NCI-H2196 treated with DMSO at 0.1 percent for 48 hours (cell line): ENCODE measurements around the gene TYROBP.
A peak's percentile ranks its signal among the peaks of the same experiment; 100 is the strongest.
"Not testable (repeated sequence)": the region's sequence is repeated elsewhere in the genome, so short reads cannot be mapped to it uniquely, and the experiment has no call there.

Experiments
- DNase-seq: peaks from one replicate; lab custom pipeline; 2025; ENCODE audit not compliant: unreplicated experiment; lab: John Stamatoyannopoulos, UW

Gene TYROBP

GRCh38 chr19:35932291-35932936, 24.3 kb upstream of the TYROBP start:
- no peak for DNase-seq

- DNase-seq: no peak
Observed at GRCh38 chr19:35931874-35932202, 23.7 kb upstream of the TYROBP start.

- peak; percentile 98 for DNase-seq
Observed at GRCh38 chr19:35931161-35931873, 23.2 kb upstream of the TYROBP start.

- no peak for DNase-seq
Observed at GRCh38 chr19:35929876-35930275, 21.8 kb upstream of the TYROBP start.

- no peak for DNase-seq
Observed at GRCh38 chr19:35928507-35928906, 20.4 kb upstream of the TYROBP start.

- no peak for DNase-seq
Observed at GRCh38 chr19:35925501-35925900, 17.4 kb upstream of the TYROBP start.

GRCh38 chr19:35921012-35921411, 12.9 kb upstream of the TYROBP start:
- DNase-seq: no peak

GRCh38 chr19:35919306-35919705, 11.2 kb upstream of the TYROBP start:
- no peak for DNase-seq

GRCh38 chr19:35915443-35915842, 7.3 kb upstream of the TYROBP start:
- no peak for DNase-seq

- no peak for DNase-seq
Observed at GRCh38 chr19:35913589-35913988, 5.5 kb upstream of the TYROBP start.

- DNase-seq: peak; percentile 39
Observed at GRCh38 chr19:35911790-35912189, 3.7 kb upstream of the TYROBP start.

GRCh38 chr19:35911173-35911572, 3.1 kb upstream of the TYROBP start:
- DNase-seq: no peak

- not testable (repeated sequence) for DNase-seq
Observed at GRCh38 chr19:35910355-35910754, 2.3 kb upstream of the TYROBP start.

- DNase-seq: no peak
Observed at GRCh38 chr19:35909684-35910035, 1.6 kb upstream of the TYROBP start.

GRCh38 chr19:35908973-35909683, 1.0 kb upstream of the TYROBP start:
- DNase-seq: no peak

- DNase-seq: no peak
Observed at GRCh38 chr19:35907377-35907745, 734 bp downstream of the TYROBP start.

- DNase-seq: no peak
Observed at GRCh38 chr19:35905178-35905727, 2.8 kb downstream of the TYROBP start.

- no peak for DNase-seq
Observed at GRCh38 chr19:35904311-35905068, 3.6 kb downstream of the TYROBP start.

GRCh38 chr19:35903550-35904179, 4.4 kb downstream of the TYROBP start:
- DNase-seq: peak; percentile 12

GRCh38 chr19:35902870-35903475, 5.1 kb downstream of the TYROBP start:
- DNase-seq: no peak
